D341Med (cell line): Measurements from ENCODE around the gene ADCY1.
"Not testable (repeated sequence)": the region's sequence is repeated elsewhere in the genome, so short reads cannot be mapped to it uniquely, and the experiment has no call there.

ENCODE experiments used
- DNase-seq: peaks from one replicate; pipeline ENCODE4 v3.0.0; 2012; ENCODE audit warnings: low spot score

Gene ADCY1

DNA sequence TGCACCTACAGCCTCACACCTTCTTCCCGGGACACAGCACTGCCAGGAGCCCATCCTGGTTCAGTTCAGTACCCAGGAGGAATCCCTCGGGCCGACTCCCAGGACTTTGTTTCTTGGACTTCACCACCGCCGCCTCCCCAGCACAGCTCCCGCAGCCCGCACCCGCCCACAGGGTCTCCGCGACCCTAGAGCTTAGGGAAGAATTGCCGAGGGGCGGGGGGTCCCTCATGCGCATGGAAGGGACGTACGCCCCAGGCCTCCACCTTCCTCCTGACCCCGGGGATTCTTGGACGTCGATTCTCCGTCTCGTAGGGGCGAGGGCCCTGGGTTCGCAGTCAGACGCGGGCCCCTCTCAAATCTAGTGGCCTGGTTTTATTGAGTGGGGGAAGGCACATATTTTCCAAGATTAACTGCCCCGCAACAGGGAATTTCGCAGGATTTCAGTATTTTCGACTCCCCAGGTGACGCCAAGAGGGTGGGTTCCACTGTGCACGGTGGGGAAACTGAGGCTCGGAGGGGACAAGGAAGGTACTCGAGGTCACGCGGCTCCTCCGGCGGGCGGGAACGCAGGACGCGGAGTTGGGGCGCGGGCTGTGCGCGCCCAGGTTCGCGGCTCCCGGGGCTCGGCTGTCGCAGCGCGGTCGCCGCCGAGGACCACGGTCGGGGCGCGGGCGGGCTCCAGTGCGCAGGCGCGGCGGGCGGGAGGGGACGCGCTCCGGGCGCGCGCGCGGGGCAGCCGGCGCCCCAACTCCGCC, at the start of gene ADCY1:
Gene ADCY1, plus strand, starts transcription at position 708 of the 755 bp plus-strand sequence. CDS start 176 bp downstream, outside the sequence.
- DNase-seq: peak; percentile 97

DNA sequence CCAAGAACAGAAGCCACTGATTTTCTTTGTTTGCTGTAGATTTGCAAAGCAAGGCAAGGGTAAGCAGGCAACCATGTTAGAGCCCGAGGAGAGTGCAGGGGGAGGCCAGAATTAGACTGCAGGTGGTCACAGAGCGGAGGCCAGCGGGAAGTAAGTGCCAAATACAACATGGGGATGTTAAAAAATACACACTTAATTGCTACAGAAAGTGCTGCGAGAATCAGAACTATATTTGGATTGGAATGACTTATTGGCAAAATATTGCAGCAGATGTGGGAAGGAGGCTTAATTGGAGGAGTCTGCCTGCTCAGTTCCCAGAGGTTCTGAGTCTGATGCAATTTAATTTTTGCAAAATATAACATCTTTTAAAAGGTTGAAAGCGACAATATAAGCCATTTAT, 49.7 kb upstream of the ADCY1 start:
- no peak for DNase-seq

DNA sequence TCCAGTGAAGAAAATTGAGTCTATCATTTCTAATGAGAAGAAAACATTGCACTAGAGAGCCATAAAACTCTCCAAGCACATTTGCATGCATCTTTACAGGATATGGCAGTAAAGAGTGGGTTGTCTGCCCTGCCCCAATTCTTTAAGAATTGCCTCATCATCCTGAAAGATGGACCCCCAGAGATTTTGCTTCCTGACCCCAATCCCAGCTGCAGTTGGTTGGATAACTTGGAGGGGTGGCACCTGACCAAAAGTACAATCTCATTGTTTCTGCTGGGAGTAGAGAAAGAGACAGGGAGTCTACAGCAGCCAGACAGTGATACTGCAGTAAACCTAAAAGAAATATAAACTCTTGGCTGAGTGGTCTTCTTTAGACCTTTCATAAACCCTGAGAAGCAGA, 49.1 kb upstream of the ADCY1 start:
- no peak for DNase-seq

DNA sequence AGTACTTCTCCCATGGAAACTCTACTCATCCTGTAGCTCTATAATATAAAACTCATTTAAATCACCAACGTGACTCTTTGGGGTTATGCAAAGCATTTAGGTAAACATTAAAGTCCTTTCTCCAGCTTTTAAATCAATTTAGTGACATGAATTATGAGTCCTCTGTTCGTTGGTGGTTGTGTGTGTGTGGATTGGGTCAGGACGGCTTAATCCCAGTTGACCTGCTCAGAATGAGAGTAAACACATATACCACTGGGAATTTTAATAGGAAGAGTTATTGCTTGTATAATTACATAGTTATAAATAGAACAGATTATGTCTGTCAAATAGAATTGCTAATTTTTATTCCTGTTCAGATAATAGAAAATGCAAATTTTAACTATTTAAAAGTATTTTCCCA, 30.7 kb upstream of the ADCY1 start:
- no peak for DNase-seq

DNA sequence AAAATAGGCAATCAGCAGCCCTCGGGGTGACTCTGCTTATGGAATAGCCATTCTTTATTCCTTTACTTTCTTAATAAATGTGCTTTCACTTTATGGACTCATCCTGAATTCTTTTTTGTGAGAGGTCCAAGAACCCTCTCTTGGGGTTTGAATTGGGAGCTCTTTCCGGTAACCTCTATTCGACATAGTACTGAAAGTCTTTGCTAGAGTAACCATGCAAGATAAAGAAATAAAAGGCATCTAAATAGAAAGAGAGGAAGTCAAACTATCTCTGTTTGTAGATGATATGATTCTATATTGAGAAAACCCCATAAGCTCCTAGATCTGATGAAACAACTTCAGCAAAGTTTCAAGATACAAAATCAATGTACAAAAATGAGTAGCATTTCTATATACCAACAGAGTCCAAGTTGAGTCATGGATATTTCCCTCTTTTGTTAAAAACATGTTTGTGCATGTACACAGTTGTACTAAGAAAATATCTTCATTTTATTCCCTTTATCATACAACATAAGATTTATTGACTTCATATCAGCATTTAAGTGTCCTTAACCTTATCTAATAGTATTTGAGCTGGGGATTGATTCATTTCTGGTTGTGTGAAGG, 29.0 kb upstream of the ADCY1 start:
- DNase-seq: not testable (repeated sequence)

DNA sequence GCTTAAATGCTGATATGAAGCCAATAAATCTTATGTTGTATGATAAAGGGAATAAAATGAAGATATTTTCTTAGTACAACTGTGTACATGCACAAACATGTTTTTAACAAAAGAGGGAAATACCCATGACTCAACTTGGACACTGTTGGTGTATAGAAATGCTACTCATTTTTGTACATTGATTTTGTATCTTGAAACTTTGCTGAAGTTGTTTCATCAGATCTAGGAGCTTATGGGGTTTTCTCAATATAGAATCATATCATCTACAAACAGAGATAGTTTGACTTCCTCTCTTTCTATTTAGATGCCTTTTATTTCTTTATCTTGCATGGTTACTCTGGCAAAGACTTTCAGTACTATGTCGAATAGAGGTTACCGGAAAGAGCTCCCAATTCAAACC, 25.3 kb upstream of the ADCY1 start:
- DNase-seq: not testable (repeated sequence)

DNA sequence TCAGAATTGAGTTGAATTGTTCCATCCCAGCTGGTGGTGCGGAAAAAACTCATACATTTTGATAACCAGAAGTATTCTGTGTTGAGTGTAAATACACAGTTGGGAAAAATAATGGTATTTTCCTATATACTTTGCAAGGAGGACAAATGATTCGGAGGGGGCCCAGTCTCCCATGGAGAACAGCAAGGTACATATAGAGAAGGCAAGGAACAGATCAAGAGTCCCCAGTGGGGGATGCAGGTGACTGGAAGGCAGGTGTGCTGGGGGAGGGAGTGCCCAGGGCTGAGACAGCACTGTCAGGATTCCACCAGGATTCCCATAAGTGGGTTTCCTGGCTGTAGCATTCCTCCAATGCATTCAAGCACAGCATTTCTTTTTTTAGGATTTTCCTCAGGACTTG, 10.8 kb upstream of the ADCY1 start:
- no peak for DNase-seq

DNA sequence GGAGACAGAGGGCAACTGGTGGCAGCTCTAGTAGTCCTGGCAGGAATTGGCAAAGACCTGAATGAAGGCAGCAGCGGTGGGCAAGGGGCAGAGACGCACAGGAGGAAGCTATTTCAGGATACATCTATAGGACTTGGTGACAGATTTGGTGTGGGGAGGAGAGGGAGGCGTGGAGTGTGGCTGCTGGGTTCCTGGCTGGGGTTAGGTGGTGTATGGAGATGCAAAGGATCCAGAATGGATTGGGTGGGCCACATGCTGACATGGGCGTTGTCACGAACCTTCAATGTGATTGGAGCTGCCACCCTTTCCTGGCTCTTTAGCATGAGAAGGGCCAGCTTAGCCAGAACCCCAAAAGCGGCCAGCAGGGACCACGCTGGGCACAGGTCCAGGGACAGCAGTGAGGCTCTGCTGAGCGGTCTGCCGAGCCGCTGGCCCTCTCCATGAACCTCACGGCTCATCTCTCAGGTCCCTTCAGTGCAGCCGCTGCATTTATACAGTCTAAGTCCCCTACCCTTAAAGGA, 10.2 kb upstream of the ADCY1 start:
- DNase-seq: peak; percentile 63

DNA sequence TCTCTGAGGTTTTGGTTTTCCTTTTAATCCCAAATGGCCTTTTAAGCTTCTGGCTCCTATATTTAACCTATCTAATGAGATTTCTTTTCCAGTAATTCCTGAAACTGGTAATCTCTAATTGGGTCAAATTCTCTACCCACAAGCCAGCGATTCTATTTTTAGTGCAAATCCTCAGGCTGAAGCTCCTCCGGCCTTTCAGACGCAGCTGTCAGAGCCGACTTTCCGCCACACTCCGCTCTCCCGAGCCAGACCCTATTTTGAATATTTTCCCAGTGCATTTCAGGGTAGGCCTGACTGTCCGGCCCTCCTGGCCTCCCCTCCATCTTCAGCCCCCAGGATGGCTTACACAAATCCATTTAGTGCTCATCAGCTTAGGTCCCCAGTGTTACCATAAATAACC, 9.7 kb upstream of the ADCY1 start:
- peak; percentile 65 for DNase-seq

DNA sequence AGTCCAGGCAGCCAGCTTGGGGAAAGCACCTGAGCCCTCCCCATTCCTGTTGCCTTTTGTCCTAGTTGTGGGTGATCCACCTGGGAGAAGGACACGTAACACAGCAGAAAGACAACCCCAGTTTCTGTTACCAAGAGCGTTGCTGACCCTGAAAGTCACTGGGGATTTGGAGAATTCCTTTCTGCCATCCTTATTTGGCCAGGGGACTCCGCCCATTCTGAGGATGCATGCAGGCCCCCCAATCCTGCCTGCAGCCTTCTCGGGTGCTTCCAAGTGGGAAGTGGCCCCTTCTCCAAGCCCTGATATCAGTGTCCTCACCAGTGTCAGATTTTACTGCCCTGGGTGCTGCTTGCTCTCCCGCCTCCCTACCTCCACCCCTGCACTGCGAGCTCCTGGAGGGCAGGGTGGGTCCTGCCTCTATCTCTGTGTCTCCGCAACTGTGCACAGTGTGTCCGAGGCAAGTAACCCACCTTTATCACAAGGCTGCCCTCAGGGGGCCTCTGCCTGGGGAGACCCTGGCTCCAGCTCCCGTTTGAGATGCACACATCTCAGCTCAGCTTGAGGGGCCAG, 9.2 kb upstream of the ADCY1 start:
- DNase-seq: no peak

DNA sequence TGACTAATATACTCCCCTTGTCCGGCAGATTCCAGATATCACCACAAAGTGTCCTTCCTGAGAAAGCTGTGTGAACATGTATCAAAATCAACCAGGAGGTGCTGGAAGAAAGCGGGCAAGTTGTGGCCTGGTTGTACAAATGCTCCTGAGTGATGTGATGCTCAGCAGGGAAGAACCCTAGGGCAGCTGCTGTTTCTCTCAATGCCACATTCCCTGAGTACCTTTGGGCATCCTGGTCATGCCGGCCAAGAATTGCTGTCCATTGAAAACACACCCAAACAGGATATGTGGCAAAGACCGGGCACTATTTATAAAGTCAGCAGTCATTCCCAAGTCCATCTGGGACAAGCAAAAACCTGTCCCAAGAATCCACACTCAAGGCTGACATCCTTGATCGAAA, 7.8 kb upstream of the ADCY1 start:
- DNase-seq: no peak

DNA sequence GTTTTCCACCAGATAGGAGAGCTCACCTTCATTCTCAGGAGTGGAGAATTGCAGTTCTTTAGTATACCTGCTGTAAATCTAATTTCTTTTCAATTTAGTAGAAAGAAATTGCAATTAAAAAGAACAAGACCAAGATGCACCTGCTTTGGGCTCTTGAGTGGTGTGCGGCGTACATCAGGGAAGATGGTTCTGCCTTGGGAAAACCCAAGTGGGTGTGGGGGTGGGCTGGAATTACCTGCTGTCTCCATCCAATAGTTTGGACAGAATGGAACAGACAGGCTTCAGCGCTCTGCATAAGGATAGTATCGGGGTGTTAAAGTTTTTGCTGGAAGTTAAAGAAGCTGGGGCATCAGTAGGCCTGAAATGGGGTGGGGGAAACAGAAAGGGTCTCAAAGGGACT, 7.2 kb upstream of the ADCY1 start:
- no peak for DNase-seq

DNA sequence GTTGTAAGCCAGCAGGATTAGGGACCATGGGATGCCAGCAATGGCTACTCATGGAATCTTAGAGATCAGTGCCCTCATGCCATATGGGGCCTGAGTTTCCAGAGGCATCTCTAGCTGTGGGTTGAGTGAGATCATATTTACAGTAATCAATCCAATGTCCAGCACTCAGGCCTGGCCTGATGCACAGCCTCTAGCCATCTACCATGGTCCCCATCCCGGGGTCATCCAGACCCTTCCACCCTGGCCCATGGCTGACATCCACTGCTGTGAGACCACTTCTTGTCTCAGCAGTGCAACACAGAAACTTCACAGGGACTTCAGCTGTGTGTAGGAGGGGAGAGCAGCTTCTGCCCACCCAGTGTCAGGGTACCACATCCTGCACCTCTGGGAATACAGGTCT, 6.5 kb upstream of the ADCY1 start:
- DNase-seq: no peak

DNA sequence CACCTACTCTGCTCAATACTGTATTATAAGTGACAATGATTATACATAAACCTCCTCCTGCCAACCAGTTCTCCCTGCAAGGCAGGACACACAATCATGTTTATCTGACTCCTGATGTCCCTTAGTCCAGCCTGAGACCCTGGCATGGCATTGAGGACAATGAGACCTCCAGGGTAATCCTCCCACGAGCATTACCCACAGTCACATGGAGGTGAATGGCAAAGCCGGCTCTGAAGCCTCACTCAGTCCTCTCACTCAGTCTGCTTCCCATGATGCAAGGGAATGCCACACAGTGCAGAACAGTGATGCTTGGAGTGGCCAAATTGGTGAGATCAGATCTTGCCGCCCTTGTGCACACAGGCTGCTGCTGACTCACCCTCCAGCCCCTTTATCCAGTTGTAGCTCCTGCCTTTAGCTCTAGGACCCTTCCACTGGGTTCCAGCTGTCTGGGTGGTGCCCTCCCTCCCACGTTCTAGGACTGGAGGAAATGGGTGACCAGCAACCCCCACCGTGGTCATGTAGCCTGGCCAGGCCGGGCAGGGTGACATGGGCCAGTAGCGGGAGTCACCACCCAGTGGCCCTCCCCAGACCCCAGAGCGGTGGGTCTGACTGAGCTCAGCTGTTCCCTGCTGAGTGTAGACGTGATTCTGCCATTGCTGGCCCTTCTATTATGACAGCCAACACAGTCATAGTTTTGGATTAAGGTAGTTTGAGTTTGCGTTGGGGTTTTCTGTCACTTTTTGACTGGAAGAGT, 5.5 kb upstream of the ADCY1 start:
- no peak for DNase-seq

DNA sequence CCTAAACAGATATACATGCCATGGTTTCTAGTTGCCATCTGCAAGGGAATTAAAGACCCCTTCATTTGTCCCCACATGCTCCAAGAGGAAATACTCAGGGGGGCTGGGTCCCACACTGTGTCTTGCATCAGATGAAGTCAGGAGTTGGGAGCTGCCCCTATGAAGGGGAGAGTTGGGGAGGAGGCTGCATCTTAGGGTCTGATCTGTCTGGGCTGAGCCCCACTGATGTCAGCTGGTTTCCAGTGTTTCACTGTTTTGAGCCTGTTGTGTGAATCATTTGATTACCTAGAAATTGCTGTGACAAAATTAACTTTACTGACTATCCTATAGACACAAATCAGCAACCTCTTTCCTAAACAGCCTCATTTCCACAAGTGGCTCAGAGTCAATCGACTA, 4.9 kb upstream of the ADCY1 start:
- DNase-seq: no peak

DNA sequence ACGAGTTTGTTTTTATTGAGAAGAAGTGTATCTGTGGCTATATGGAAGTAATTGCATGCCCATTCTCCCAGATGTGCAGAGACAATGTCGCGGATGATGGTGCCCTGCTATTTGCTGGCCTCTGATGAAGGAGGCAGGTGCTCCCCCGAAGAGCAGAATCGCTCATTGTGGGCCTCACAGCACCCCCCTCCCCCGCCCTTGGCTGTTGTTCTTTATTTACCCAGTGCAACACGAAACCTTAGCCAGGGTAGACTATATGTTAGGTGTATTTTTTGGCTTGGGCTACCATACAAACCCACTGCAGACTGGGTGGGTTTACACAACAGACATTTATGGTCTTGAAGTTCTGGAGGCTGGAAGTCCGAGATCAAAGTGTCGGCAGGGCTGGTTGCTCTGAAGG, 3.4 kb upstream of the ADCY1 start:
- no peak for DNase-seq

DNA sequence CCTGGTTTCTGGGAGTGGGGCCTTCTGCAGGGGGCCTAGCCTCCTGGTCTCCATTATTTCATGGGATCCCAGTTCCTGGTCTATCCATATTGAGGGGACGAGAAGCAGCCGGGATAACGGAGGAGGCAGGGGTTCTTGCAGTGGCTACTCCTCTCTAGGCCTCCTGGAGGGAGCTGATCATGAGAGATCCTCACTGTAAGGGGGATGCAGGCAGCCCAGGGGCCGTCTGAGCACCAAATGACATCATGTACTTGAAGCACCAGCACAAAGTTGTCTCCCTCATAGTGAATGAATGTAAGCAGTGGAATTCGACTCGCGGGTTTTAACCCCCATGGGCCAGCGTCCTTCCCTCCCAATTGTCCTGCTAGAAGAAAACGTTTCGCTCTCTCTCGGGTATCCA, 964 bp upstream of the ADCY1 start:
- DNase-seq: no peak

DNA sequence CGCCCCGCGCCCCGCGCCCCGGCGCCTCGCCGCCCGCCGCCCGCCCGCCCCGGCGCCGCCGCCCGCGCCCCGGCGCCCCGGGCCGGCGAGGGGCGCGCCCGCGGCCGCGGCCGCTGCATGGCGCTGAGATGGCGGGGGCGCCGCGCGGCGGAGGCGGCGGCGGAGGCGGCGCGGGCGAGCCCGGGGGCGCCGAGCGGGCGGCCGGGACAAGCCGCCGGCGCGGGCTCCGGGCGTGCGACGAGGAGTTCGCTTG, 174 bp downstream of the ADCY1 start:
- peak; percentile 90 for DNase-seq

DNA sequence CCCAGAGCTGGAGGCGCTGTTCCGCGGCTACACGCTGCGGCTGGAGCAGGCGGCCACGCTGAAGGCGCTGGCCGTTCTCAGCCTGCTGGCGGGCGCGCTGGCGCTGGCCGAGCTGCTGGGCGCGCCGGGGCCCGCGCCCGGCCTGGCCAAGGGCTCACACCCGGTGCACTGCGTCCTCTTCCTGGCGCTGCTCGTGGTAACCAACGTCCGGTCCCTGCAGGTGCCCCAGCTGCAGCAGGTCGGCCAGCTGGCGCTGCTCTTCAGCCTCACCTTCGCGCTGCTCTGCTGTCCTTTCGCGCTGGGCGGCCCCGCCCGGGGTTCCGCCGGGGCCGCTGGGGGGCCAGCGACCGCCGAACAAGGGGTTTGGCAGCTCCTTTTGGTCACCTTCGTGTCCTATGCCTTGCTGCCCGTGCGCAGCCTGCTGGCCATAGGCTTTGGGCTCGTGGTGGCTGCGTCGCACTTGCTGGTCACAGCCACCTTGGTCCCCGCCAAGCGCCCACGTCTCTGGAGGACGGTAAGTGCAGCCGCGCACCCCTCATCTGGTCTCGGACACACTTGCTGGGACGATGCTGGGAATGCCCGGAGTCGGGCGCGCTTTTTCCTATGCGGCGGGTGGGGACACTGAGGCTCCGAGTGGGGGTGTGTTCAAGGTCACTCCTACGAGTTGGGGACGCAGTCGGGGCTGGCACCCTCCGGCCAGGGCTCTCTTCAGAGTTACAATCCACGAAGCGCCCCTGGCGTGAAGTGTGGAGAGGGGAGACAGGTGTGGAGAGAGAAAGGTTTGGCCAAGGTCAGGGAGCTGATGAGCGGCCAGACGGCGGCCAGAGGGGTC, 717 bp downstream of the ADCY1 start:
- no peak for DNase-seq

DNA sequence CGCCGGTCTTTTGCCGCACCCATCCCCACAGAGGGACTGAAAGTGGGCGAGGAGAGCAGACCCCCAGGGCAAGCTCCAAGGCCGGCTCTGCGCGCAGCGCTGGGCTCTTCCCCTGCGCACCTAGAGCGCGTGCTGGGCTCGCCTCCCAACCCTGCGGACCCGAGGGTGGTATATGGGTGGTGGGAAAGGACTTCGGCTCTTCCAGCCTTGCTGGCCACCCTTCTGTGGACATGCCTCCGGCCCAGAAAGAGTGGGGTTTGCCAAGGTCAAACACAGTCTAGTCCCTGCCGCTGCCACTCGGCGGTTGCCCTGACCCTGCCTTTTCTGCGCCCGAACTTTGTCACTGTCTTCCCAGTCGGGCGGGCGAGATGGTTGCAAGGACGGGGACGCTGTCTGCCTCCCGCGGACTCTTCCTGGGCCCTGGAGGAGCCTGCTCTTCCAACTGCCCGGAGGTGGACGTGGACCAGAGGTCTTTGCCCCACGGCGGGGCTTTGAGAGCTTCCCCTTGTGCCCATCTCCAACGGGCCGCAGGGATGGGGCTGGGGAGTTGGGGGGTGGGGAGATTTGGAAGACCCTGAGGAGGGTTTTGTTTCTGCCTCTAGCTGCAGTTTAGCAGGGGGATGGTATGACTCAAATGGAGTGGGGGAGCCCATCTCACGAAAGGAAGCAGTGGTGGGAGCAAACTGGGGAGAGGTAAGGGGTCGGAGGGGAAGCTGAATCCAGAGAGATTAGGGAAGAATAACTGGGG, 1.5 kb downstream of the ADCY1 start:
- no peak for DNase-seq

DNA sequence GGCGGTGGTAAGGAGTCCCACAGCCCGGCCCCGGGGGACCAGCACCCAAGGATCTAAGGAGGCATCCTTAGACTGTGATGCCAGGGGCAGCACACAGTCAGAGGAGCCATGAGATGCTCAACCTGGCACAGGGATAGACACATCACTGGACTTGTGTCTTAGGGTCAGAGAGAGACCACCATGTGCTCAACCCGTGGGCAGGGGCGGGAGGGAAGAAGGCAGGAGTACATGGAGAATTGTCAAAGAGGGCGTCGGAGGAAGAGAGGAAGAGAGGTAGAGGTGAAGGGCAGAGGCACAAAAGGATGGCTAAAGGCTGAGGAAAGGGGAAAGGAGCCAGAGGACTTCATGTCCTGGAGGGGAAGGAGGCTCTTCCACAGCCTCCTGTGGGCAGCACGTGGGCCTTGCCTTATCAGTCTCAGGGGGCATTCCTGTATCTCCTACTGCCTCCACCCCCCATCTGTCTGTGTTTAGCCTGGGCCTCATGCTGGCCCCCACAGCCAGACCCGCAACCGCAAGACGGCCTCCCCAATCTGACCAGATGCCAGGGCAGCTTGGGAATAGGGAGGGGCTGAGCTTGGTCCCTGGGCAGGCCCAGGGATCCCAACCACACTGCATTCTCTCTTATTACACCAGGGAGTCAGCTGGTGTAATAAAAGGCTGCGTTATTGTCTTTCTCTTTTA, 2.2 kb downstream of the ADCY1 start:
- no peak for DNase-seq
